Liver (tissue), 9 donors: Measurements from ENCODE around the gene NDUFS6. TPM values are rescaled to one million over a fixed set of nuclear protein-coding genes. Genes with fewer than 3 reads are reported as not detected.

Source experiments
- DNase-seq: peaks from one replicate; pipeline ENCODE4 v3.0.0-alpha.2; 2017; ENCODE audit warnings: low spot score
- H3K27ac ChIP-seq, 2 donors: one replicate each; pipeline ENCODE4 v1.7.0; 2013; ENCODE audit warnings: inconsistent platforms in 2 of 2, low read length in 2 of 2, control low read depth in 1 of 2, low read depth in 1 of 2, mild to moderate bottlenecking in 1 of 2
- H3K27me3 ChIP-seq, 4 donors: one replicate each; pipeline versions ENCODE4 v1.6.1 to v1.7.0; 2013; ENCODE audit warnings: low read length in 3 of 4, inconsistent platforms in 1 of 4, mild to moderate bottlenecking in 1 of 4, moderate library complexity in 1 of 4; ENCODE audit not compliant: control insufficient read depth in 4 of 4, insufficient read depth in 4 of 4
- H3K36me3 ChIP-seq, 4 donors: one replicate each; pipeline versions ENCODE4 v1.6.1 to v1.7.0; 2013; ENCODE audit warnings: low read length in 3 of 4, mild to moderate bottlenecking in 3 of 4, low read depth in 1 of 4, moderate library complexity in 1 of 4; ENCODE audit not compliant: control insufficient read depth in 4 of 4, insufficient read depth in 3 of 4
- H3K4me1 ChIP-seq, 4 donors: one replicate each; pipeline versions ENCODE4 v1.6.1 to v1.7.0; 2013; ENCODE audit warnings: low read length in 3 of 4, mild to moderate bottlenecking in 3 of 4, moderate library complexity in 1 of 4; ENCODE audit not compliant: control insufficient read depth in 4 of 4, insufficient read depth in 4 of 4
- H3K4me3 ChIP-seq, 3 donors: one replicate each; pipeline versions ENCODE4 v1.6.1 to v1.7.0; 2013; ENCODE audit warnings: low read length in 3 of 3, control low read depth in 1 of 3, low read depth in 1 of 3, mild to moderate bottlenecking in 1 of 3
- H3K9ac ChIP-seq, 2 donors: one replicate each; pipeline ENCODE4 v1.7.0; 2013; ENCODE audit warnings: low read length in 2 of 2, mild to moderate bottlenecking in 2 of 2, moderate library complexity in 2 of 2, control low read depth in 1 of 2, low read depth in 1 of 2
- H3K9me3 ChIP-seq, 4 donors: one replicate each; pipeline versions ENCODE4 v1.6.1 to v1.7.0; 2013; ENCODE audit warnings: low read length in 3 of 4; ENCODE audit not compliant: control insufficient read depth in 4 of 4
- EGR1 ChIP-seq, 2 donors: IDR thresholded peaks; 2 replicates each; pipeline ENCODE4 v1.6.1; 2016 to 2018; ENCODE audit warnings: antibody characterized with exemption in 2 of 2, low read depth in 2 of 2
- FOXA1 ChIP-seq: IDR thresholded peaks from 2 replicates; pipeline ENCODE4 v1.6.1; 2016; ENCODE audit warnings: antibody characterized with exemption
- FOXA2 ChIP-seq: IDR thresholded peaks from 2 replicates; pipeline ENCODE4 v1.6.1; 2016; ENCODE audit warnings: antibody characterized with exemption
- JUND ChIP-seq, 2 donors: IDR thresholded peaks; 2 replicates each; pipeline ENCODE4 v1.6.1; 2016; ENCODE audit warnings: antibody characterized with exemption in 2 of 2
- MAX ChIP-seq: IDR thresholded peaks from 2 replicates; pipeline ENCODE4 v1.6.1; 2016; ENCODE audit warnings: antibody characterized with exemption
- NR2F2 ChIP-seq: IDR thresholded peaks from 2 replicates; pipeline ENCODE4 v1.6.1; 2016; ENCODE audit warnings: antibody characterized with exemption
- RAD21 ChIP-seq, 2 donors: IDR thresholded peaks; 2 replicates each; pipeline ENCODE4 v1.6.1; 2016; ENCODE audit warnings: antibody characterized with exemption in 2 of 2, mild to moderate bottlenecking in 2 of 2
- RXRA ChIP-seq, 2 donors: IDR thresholded peaks; 2 replicates each; pipeline ENCODE4 v1.6.1; 2017 to 2018; ENCODE audit warnings: antibody characterized with exemption in 2 of 2, mild to moderate bottlenecking in 1 of 2
- SP1 ChIP-seq: IDR thresholded peaks from 2 replicates; pipeline ENCODE4 v1.6.1; 2018; ENCODE audit warnings: antibody characterized with exemption, mild to moderate bottlenecking
- YY1 ChIP-seq: IDR thresholded peaks from 2 replicates; pipeline ENCODE4 v1.6.1; 2016; ENCODE audit warnings: antibody characterized with exemption, mild to moderate bottlenecking
- WGBS: extraction: QIAGEN DNeasy Blood & Tissue Kit; methylation state at CpG from one replicate; pipeline ENCODE4 v1.1.7; 2013; 5-methylcytosine and 5-hydroxymethylcytosine counted together
- polyA plus RNA-seq, 2 donors: library from polyadenylated mRNA; stranded (reverse) in 1 of 2; unstranded in 1 of 2; fragments of 200-250 nt in 1 of 2; fragments of >200 nt in 1 of 2; fragmentation: Nextera tagmentation in 1 of 2; extraction: Ambion mirVana in 1 of 2; gene quantifications; one replicate each; pipeline versions ENCODE4 v1.2.1 to v1.2.3, GENCODE V29; 2013 to 2015
- total RNA-seq, 2 donors: library from RNA; depleted of rRNA; stranded (reverse); fragments of >200 nt; gene quantifications; one replicate each; pipeline ENCODE4 v1.2.3, GENCODE V29; 2014
- TF ChIP-seq, protein P1 (sequence below): fragments of 150-350 bp; IDR thresholded peaks from 2 replicates; pipeline ENCODE4 v1.5.1; 2017; ENCODE audit warnings: improper control_type of control experiment, low read depth, low read length; ENCODE audit not compliant: missing input control
- TF ChIP-seq, protein P2 (sequence below): IDR thresholded peaks from 2 replicates; pipeline ENCODE4 v1.6.1; 2016; ENCODE audit warnings: antibody characterized with exemption
- TF ChIP-seq, protein P3 (sequence below): IDR thresholded peaks from 2 replicates; pipeline ENCODE4 v1.6.1; 2016; ENCODE audit warnings: antibody characterized with exemption, mild to moderate bottlenecking
- donor health status: healthy.
- donor health status: healthy.
- donor health status: healthy.
- donor health status: healthy.
- donor health status: healthy.

Gene NDUFS6
- total and polyA plus RNA-seq, 4 donors = 18.7 to 82.5 (median 47.3) TPM

DNA sequence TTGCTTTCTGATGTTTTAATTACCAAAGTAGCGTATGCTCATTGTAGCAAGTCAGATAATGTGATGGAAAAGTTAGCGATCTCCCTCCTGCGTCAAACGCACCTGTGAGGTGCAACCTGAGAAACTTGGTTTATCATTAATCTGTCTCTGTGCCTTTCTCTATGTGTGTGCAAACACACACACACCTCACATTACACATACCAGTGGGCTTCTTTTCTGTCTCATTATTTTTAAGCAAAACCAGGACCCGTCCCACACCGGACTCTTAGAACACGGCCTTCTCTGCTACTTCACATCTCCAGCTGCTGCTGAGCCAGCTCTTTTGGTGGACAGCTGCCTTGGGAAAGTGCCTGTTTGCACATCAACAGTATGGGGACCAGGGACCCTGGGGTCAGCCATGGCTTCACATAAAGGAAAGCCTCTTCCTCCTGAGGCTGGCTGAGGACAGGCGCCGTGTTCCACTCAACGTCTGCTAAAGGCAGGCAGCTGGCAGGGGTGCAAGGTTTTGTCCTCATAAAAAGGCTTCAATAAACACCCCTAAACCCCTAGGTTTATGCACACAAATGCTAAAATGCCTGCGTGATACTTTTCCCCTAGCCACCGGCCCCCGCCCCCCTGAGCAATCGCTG is 45.8 kb upstream of the NDUFS6 start:
- WGBS = 44% methylated on average over 14 of the region's 14 CpGs
- TF ChIP-seq EGR1 (IDR thresholded peaks at IDR 0.05; ENCODE audit: low read depth in 2 of 2) (no peak), JUND (IDR thresholded peaks at IDR 0.05) (no peak), SP1 (no peak), YY1 (no peak), FOXA1 (no peak), NR2F2 (no peak), MAX (no peak), FOXA2 (no peak), RXRA (IDR thresholded peaks at IDR 0.05) (no peak)
- TF ChIP-seq, protein P1, sequence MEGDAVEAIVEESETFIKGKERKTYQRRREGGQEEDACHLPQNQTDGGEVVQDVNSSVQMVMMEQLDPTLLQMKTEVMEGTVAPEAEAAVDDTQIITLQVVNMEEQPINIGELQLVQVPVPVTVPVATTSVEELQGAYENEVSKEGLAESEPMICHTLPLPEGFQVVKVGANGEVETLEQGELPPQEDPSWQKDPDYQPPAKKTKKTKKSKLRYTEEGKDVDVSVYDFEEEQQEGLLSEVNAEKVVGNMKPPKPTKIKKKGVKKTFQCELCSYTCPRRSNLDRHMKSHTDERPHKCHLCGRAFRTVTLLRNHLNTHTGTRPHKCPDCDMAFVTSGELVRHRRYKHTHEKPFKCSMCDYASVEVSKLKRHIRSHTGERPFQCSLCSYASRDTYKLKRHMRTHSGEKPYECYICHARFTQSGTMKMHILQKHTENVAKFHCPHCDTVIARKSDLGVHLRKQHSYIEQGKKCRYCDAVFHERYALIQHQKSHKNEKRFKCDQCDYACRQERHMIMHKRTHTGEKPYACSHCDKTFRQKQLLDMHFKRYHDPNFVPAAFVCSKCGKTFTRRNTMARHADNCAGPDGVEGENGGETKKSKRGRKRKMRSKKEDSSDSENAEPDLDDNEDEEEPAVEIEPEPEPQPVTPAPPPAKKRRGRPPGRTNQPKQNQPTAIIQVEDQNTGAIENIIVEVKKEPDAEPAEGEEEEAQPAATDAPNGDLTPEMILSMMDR = no peak
- TF ChIP-seq, protein P2, sequence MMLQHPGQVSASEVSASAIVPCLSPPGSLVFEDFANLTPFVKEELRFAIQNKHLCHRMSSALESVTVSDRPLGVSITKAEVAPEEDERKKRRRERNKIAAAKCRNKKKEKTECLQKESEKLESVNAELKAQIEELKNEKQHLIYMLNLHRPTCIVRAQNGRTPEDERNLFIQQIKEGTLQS = no peak
- TF ChIP-seq, protein P3, sequence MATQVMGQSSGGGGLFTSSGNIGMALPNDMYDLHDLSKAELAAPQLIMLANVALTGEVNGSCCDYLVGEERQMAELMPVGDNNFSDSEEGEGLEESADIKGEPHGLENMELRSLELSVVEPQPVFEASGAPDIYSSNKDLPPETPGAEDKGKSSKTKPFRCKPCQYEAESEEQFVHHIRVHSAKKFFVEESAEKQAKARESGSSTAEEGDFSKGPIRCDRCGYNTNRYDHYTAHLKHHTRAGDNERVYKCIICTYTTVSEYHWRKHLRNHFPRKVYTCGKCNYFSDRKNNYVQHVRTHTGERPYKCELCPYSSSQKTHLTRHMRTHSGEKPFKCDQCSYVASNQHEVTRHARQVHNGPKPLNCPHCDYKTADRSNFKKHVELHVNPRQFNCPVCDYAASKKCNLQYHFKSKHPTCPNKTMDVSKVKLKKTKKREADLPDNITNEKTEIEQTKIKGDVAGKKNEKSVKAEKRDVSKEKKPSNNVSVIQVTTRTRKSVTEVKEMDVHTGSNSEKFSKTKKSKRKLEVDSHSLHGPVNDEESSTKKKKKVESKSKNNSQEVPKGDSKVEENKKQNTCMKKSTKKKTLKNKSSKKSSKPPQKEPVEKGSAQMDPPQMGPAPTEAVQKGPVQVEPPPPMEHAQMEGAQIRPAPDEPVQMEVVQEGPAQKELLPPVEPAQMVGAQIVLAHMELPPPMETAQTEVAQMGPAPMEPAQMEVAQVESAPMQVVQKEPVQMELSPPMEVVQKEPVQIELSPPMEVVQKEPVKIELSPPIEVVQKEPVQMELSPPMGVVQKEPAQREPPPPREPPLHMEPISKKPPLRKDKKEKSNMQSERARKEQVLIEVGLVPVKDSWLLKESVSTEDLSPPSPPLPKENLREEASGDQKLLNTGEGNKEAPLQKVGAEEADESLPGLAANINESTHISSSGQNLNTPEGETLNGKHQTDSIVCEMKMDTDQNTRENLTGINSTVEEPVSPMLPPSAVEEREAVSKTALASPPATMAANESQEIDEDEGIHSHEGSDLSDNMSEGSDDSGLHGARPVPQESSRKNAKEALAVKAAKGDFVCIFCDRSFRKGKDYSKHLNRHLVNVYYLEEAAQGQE = no peak

GRCh38 chr5:1756481-1756880 is 44.7 kb upstream of the NDUFS6 start:
- 75% methylated on average over 11 of the region's 11 CpGs for WGBS
- H3K36me3 ChIP-seq = no peaks in the 10 kb centered on the region
- no peak for TF ChIP-seq MAX
- no peak for TF ChIP-seq RAD21 (IDR thresholded peaks at IDR 0.05)
- TF ChIP-seq FOXA1 = no peak
- H3K4me3 ChIP-seq = no peak overlapping the region
- peaks cover 0 to 4% (median 0%) of the 10 kb centered on the region in 4 donors for H3K27me3 ChIP-seq
- no peak overlapping the region for H3K9ac ChIP-seq
- no peak for DNase-seq
- no peaks in the 10 kb centered on the region for H3K4me1 ChIP-seq
- H3K27ac ChIP-seq = no peak overlapping the region
- peaks cover 0 to 3% (median 2%) of the 10 kb centered on the region in 4 donors for H3K9me3 ChIP-seq

More for the DNA sequence above, 45.8 kb upstream of the NDUFS6 start:
- Histone ChIP-seq H3K36me3 (no peaks in the 10 kb centered on the region), H3K4me3 (no peak overlapping the region), H3K9me3 (peaks cover 0 to 3% (median 2%) of the 10 kb centered on the region in 4 donors), H3K9ac (no peak overlapping the region), H3K27me3 (peaks cover 0 to 4% (median 1%) of the 10 kb centered on the region in 4 donors), H3K27ac (no peak overlapping the region), H3K4me1 (no peaks in the 10 kb centered on the region)
- no peak for DNase-seq
